Endothelial cell of umbilical vein (primary cell): Measurements from ENCODE around the gene RPH3AL. TPM values are rescaled to one million over a fixed set of nuclear protein-coding genes. Genes with fewer than 3 reads are reported as not detected.

ENCODE experiments used
- BruUV-seq: library from RNA; stranded (reverse); fragments of 400-500 nt; replicated peaks from 2 replicates; lab custom pipeline; 2021; lab: Mats Ljungman, UMichigan
- CTCF ChIA-PET: fragments of 300-600, 350-600 bp; sonication (Branson Sonifier 250); formaldehyde crosslinking; loops from one replicate; lab custom pipeline; 2021; ENCODE audit warnings: antibody characterized with exemption, inconsistent platforms; lab: Charles Lee
- POLR2A ChIA-PET: fragments of 300-600, 350-600 bp; sonication (Branson Sonifier 250); formaldehyde crosslinking; loops from one replicate; lab custom pipeline; 2021; ENCODE audit warnings: antibody characterized with exemption, inconsistent platforms; lab: Charles Lee
- DNase-seq: peaks from one replicate; pipeline ENCODE4 v3.0.0-alpha.2; 2011; ENCODE audit warnings: low read depth, low spot score
- FAIRE-seq: peaks from 2 replicates; lab custom pipeline; 2011; peaks lifted over from hg19 to GRCh38; lab: Jason Lieb, UNC
- H2AFZ ChIP-seq: 2 replicates; pipeline ENCODE4 v1.6.0; 2012; ENCODE audit warnings: low read depth, low read length, control low read depth, inconsistent platforms
- H3K27ac ChIP-seq: 2 replicates; pipeline ENCODE4 v1.5.1; 2011; ENCODE audit warnings: low read depth, mild to moderate bottlenecking, control low read depth, low read length, moderate library complexity; ENCODE audit not compliant: insufficient read depth
- H3K27me3 ChIP-seq, 2 experiments: 2 replicates each; pipeline versions ENCODE4 v1.6.0 to v1.6.1; 2011; ENCODE audit warnings: low read length in 2 of 2, mixed read lengths in 1 of 2; ENCODE audit not compliant: control insufficient read depth in 2 of 2, insufficient read depth in 2 of 2
- H3K36me3 ChIP-seq, 2 experiments: 2 replicates in 1 of 2; 3 replicates in 1 of 2; pipeline ENCODE4 v1.5.1; 2011; ENCODE audit warnings: low read length in 2 of 2, mild to moderate bottlenecking in 1 of 2, moderate library complexity in 1 of 2; ENCODE audit not compliant: control insufficient read depth in 2 of 2, insufficient read depth in 2 of 2; ENCODE audit errors: extremely low read depth in 1 of 2
- H3K4me1 ChIP-seq: 3 replicates; pipeline ENCODE4 v1.5.1; 2011; ENCODE audit warnings: mild to moderate bottlenecking, low read length; ENCODE audit not compliant: control insufficient read depth, insufficient read depth; ENCODE audit errors: extremely low read depth
- H3K4me2 ChIP-seq: 2 replicates; pipeline ENCODE4 v1.6.1; 2011; ENCODE audit warnings: low read length, control low read depth, mixed read lengths; ENCODE audit not compliant: insufficient read depth
- H3K4me3 ChIP-seq, 3 experiments: fragments of 200-600 bp in 1 of 3; sonication (generic), shearing (Covaris generic) in 1 of 3; replicated peaks in 1 of 3; 2 replicates each; pipeline ENCODE4 v1.5.1; 2011 to 2016; ENCODE audit warnings: control low read depth in 3 of 3, low read length in 3 of 3, mild to moderate bottlenecking in 2 of 3, inconsistent platforms in 1 of 3, low read depth in 1 of 3, moderate library complexity in 1 of 3; ENCODE audit not compliant: insufficient read depth in 1 of 3
- H3K79me2 ChIP-seq: 2 replicates; pipeline ENCODE4 v1.6.0; 2012; ENCODE audit warnings: low read length, inconsistent platforms; ENCODE audit not compliant: control insufficient read depth, insufficient read depth
- H3K9ac ChIP-seq: replicated peaks from 2 replicates; pipeline ENCODE3; 2011; ENCODE audit warnings: low read length, control low read depth; ENCODE audit not compliant: insufficient read depth; ENCODE audit errors: extremely low read depth
- H3K9me1 ChIP-seq: replicated peaks from 3 replicates; pipeline ENCODE4 v1.6.0; 2011; ENCODE audit warnings: mild to moderate bottlenecking, low read length; ENCODE audit not compliant: control insufficient read depth, insufficient read depth; ENCODE audit errors: extremely low read depth
- H3K9me3 ChIP-seq: replicated peaks from 2 replicates; pipeline ENCODE4 v1.5.1; 2012; ENCODE audit warnings: low read length, inconsistent platforms; ENCODE audit not compliant: control insufficient read depth, insufficient read depth
- H4K20me1 ChIP-seq: replicated peaks from 2 replicates; pipeline ENCODE3; 2011; ENCODE audit warnings: mild to moderate bottlenecking, low read length; ENCODE audit not compliant: control insufficient read depth, insufficient read depth; ENCODE audit errors: extremely low read depth
- EZH2 ChIP-seq: IDR thresholded peaks from 2 replicates; pipeline ENCODE4 v1.6.1; 2012; ENCODE audit warnings: borderline replicate concordance, low read depth, mild to moderate bottlenecking, moderate library complexity, low read length, inconsistent platforms; ENCODE audit not compliant: severe bottlenecking
- FOS ChIP-seq: IDR thresholded peaks from 2 replicates; pipeline ENCODE4 v1.6.1; 2011; ENCODE audit warnings: mild to moderate bottlenecking, low read length, moderate library complexity, borderline replicate concordance; ENCODE audit not compliant: insufficient read depth
- GATA2 ChIP-seq: IDR thresholded peaks from 2 replicates; pipeline ENCODE4 v1.7.0; 2011; ENCODE audit warnings: low read depth, mild to moderate bottlenecking, moderate library complexity, mixed read lengths, low read length; ENCODE audit not compliant: insufficient read length, insufficient read depth
- JUN ChIP-seq: IDR thresholded peaks from 2 replicates; pipeline ENCODE4 v1.6.1; 2011; ENCODE audit warnings: borderline replicate concordance, low read depth; ENCODE audit not compliant: insufficient read length, insufficient read depth
- MYC ChIP-seq: IDR thresholded peaks from one replicate; pipeline ENCODE4 v1.6.1; 2011; ENCODE audit warnings: mild to moderate bottlenecking, low read depth, low read length
- POLR2A ChIP-seq: IDR thresholded peaks from 2 replicates; pipeline ENCODE4 v1.6.1; 2012; ENCODE audit warnings: low read depth, mild to moderate bottlenecking, control low read depth, low read length
- POLR2AphosphoS5 ChIP-seq: IDR thresholded peaks from 2 replicates; pipeline ENCODE4 v1.6.1; 2012; ENCODE audit warnings: low read depth, mild to moderate bottlenecking, control low read depth, low read length, moderate library complexity; ENCODE audit not compliant: insufficient read depth
- dilution Hi-C: fragments of 300-500 bp; cut with MboI; formaldehyde crosslinking; loops from one replicate; pipeline ENCODE4 v1.15.0; 2019; ENCODE audit warnings: low sequenced_read_pairs; ENCODE audit not compliant: extremely low pct_ligation_motif_present
- intact Hi-C: fragments of 100-400 bp; cut with micrococcal nuclease; formaldehyde crosslinking; loops from one replicate; pipeline ENCODE4 v1.10.0; 2022
- polyA plus RNA-seq, 4 experiments: library from polyadenylated mRNA; depleted of rRNA in 3 of 4; stranded (reverse) in 3 of 4; unstranded in 1 of 4; fragments of >200 nt; gene quantifications; 2 replicates each; pipeline versions ENCODE4 v1.2.1 to v1.2.3, GENCODE V29; 2011 to 2012; ENCODE audit warnings: missing spikeins in 1 of 4
- total RNA-seq: library from RNA; stranded (reverse); gene quantifications from 2 replicates; pipeline ENCODE4 v1.2.3, GENCODE V29; 2021
- TF ChIP-seq, protein P1 (sequence below), 2 donors: IDR thresholded peaks; 1 replicate in 1 of 2; 2 replicates in 1 of 2; pipeline ENCODE4 v1.5.1; 2011; ENCODE audit warnings: low read length in 2 of 2, mild to moderate bottlenecking in 2 of 2, moderate library complexity in 2 of 2, control low read depth in 1 of 2, inconsistent platforms in 1 of 2, low read depth in 1 of 2; ENCODE audit not compliant: insufficient read depth in 1 of 2; ENCODE audit errors: extremely low read depth in 1 of 2
- TF ChIP-seq, protein P2 (sequence below): IDR thresholded peaks from 2 replicates; pipeline ENCODE4 v1.6.1; 2011; ENCODE audit not compliant: insufficient read depth, insufficient read length

RPH3AL gene
- total and polyA plus RNA-seq, 2 donors (not counting 3 experiments of a cell fraction or from before 2014, with no cell fraction given), result 4.1 to 7.0 TPM

GRCh38 chr17:327971-328370 is 24.6 kb downstream of the RPH3AL start:
- intact Hi-C loops, result no loop called here
- H3K36me3 ChIP-seq, result no peaks in the 10 kb centered on the region
- no peaks in the 10 kb centered on the region for H3K27me3 ChIP-seq
- dilution Hi-C loops, result no loop called here
- POLR2A ChIA-PET, result no interaction called here
- no peaks in the 10 kb centered on the region for H3K9me3 ChIP-seq
- no peak for FAIRE-seq
- no peak overlapping the region for H2AFZ ChIP-seq
- H3K4me3 ChIP-seq, result no peak overlapping the region
- H3K27ac ChIP-seq, result no peak overlapping the region
- no TSS peak for BruUV-seq
- H4K20me1 ChIP-seq, result no peaks in the 10 kb centered on the region
- H3K79me2 ChIP-seq, result no peaks in the 10 kb centered on the region
- TF ChIP-seq GATA2, result no peak
- H3K9ac ChIP-seq, result no peak overlapping the region
- H3K9me1 ChIP-seq, result no peaks in the 10 kb centered on the region
- no peak for DNase-seq
- CTCF ChIA-PET, result no interaction called here
- no peaks in the 10 kb centered on the region for H3K4me1 ChIP-seq
- no peak overlapping the region for H3K4me2 ChIP-seq

DNA sequence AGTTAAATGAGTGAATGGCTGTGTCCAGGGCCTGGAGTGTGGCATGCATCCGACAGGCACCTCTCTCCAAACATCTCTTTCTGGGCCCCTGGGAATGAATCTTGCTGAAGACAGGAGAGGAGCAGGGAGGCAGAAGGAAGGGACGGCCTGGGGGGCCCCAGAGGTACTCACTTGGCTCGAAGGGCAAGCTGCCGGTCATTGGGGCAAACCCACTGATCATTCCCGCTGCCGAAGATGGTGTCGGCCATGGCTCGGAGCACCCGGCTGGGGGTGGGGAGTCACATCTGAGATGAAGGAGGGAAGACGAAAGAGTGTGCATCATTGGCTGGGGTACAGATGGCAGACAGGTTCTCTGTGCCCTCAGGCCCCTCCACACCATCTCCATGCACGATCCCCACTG is 25.3 kb downstream of the RPH3AL start:
- no peak overlapping the region for H3K9ac ChIP-seq
- DNase-seq, result no peak
- no peak for FAIRE-seq
- H3K36me3 ChIP-seq, result no peaks in the 10 kb centered on the region
- H3K4me1 ChIP-seq, result no peaks in the 10 kb centered on the region
- H3K27ac ChIP-seq, result no peak overlapping the region
- H3K4me3 ChIP-seq, result no peak overlapping the region
- dilution Hi-C loops (no loop called here), intact Hi-C loops (no loop called here)
- H2AFZ ChIP-seq, result no peak overlapping the region
- H3K4me2 ChIP-seq, result no peak overlapping the region
- no peaks in the 10 kb centered on the region for H4K20me1 ChIP-seq
- H3K9me3 ChIP-seq, result no peaks in the 10 kb centered on the region
- no TSS peak for BruUV-seq
- H3K27me3 ChIP-seq, result no peaks in the 10 kb centered on the region
- ChIA-PET CTCF (no interaction called here), POLR2A (no interaction called here)
- no peaks in the 10 kb centered on the region for H3K9me1 ChIP-seq
- H3K79me2 ChIP-seq, result no peaks in the 10 kb centered on the region
- TF ChIP-seq POLR2A (no peak), POLR2AphosphoS5 (no peak), EZH2 (no peak), MYC (no peak), GATA2 (no peak), JUN (no peak), FOS (no peak)
- TF ChIP-seq, protein P1, sequence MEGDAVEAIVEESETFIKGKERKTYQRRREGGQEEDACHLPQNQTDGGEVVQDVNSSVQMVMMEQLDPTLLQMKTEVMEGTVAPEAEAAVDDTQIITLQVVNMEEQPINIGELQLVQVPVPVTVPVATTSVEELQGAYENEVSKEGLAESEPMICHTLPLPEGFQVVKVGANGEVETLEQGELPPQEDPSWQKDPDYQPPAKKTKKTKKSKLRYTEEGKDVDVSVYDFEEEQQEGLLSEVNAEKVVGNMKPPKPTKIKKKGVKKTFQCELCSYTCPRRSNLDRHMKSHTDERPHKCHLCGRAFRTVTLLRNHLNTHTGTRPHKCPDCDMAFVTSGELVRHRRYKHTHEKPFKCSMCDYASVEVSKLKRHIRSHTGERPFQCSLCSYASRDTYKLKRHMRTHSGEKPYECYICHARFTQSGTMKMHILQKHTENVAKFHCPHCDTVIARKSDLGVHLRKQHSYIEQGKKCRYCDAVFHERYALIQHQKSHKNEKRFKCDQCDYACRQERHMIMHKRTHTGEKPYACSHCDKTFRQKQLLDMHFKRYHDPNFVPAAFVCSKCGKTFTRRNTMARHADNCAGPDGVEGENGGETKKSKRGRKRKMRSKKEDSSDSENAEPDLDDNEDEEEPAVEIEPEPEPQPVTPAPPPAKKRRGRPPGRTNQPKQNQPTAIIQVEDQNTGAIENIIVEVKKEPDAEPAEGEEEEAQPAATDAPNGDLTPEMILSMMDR (IDR thresholded peaks at IDR 0.05; ENCODE audit: extremely low read depth in 1 of 2, insufficient read depth in 1 of 2, low read depth in 1 of 2, low read length in 2 of 2), result no peak
- TF ChIP-seq, protein P2, sequence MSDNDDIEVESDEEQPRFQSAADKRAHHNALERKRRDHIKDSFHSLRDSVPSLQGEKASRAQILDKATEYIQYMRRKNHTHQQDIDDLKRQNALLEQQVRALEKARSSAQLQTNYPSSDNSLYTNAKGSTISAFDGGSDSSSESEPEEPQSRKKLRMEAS, result no peak
